Measurements from ENCODE around the gene C6orf47.

DNA sequence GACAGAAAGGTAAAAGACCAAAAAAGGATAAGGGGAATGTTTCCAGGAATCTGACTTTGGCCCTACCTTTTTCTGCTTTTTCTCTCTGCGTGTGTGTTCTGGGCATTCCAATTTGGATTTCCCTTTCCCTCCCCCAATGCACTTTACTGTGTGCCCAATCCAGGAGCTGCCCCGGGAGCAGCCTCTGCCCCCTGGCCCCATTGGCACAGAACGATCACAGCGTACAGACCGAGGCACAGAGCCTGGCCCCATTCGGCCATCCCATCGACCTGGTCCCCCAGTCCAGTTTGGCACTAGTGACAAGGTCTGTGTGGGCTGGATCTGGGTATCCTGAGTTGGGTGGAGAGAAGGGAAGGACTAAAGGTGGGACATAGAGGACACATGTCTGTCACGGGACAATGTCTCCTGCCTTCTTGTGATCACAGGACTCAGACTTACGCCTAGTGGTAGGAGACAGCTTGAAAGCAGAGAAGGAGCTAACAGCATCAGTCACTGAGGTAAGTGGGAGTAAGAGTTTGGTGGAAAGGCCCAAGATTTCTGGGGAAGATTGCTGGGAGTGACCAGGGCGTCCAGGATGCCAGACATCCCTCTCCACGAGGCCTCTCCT is 25.5 kb downstream of the C6orf47 start:
- TF ChIP-seq GATA2 (IDR thresholded peaks at IDR 0.05; ENCODE audit: low read depth, low read length) (no peak), GATA3 (IDR thresholded peaks at IDR 0.05; ENCODE audit: low read depth, low read length) (no peak)

Measured in SH-SY5Y (cell line).